ENCODE results near the gene TMEM186. TPM values are rescaled to one million over a fixed set of nuclear protein-coding genes. Genes with fewer than 3 reads are reported as not detected.

The TMEM186 gene
- total and polyA plus RNA-seq, 9 of the 15 experiments (the other 6 are each of a cell fraction or from before 2014, with no cell fraction given), result 10.1 to 33.4 (median 16.4) TPM

DNA sequence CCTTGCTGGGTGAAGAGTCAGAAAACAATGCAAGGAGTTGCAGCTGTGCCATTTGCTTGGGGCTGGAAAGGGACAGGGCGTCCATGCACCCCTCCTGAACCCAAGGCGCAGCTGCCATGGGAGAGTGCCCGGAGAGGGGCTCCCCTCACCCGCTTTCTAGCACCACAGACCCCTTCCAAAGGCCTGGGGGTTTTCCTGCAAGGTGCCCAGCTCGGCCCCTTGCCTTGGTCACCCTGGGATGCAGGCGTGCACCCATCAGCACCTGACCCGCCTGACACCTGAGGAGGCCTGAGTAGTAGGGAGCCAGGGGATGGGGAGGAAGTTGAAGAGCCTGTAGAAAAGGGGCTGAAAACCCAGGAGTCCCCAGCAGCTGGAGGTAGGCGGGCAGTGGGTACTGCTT, 30.3 kb downstream of the TMEM186 start:
- no peak overlapping the region for H3K4me2 ChIP-seq (ENCODE audit: insufficient read depth, low read length)
- no peaks in the 10 kb centered on the region for H3K9me3 ChIP-seq (replicated peaks; ENCODE audit: control insufficient read depth, insufficient read depth, low read depth, low read length)
- no peak for FAIRE-seq
- BruUV-seq (replicated peaks), result no TSS peak
- ChIA-PET CTCF (ENCODE audit: low intra/inter-chr PET ratio) (interaction anchor here (0.7 kb wide), 1 partner anchor 25 kb away, joined by 3 read pairs; no protein-coding TSS in a partner anchor), POLR2A (no interaction called here)
- TF ChIP-seq ZNF780A (CRISPR knock-in tag; IDR thresholded peaks at IDR 0.05) (no peak), U2AF1 (optimal IDR thresholded peaks at IDR 0.05; ENCODE audit: low read depth, low read length) (no peak), CHCHD3 (CRISPR knock-in tag; IDR thresholded peaks at IDR 0.05) (no peak), SP1 (CRISPR knock-in tag; IDR thresholded peaks at IDR 0.05) (no peak), POLR2G (IDR thresholded peaks at IDR 0.05; ENCODE audit: low read depth, low read length) (no peak), EWSR1 (IDR thresholded peaks at IDR 0.05; ENCODE audit: borderline replicate concordance, low read depth, partially characterized antibody) (no peak)
- TF ChIP-seq, protein P1, sequence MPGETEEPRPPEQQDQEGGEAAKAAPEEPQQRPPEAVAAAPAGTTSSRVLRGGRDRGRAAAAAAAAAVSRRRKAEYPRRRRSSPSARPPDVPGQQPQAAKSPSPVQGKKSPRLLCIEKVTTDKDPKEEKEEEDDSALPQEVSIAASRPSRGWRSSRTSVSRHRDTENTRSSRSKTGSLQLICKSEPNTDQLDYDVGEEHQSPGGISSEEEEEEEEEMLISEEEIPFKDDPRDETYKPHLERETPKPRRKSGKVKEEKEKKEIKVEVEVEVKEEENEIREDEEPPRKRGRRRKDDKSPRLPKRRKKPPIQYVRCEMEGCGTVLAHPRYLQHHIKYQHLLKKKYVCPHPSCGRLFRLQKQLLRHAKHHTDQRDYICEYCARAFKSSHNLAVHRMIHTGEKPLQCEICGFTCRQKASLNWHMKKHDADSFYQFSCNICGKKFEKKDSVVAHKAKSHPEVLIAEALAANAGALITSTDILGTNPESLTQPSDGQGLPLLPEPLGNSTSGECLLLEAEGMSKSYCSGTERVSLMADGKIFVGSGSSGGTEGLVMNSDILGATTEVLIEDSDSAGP (CRISPR knock-in tag; IDR thresholded peaks at IDR 0.05), result no peak
- in situ Hi-C loops (cut with MboI) (no loop called here), intact Hi-C loops (cut with micrococcal nuclease) (no loop called here)
- H3K79me2 ChIP-seq (ENCODE audit: control insufficient read depth, insufficient read depth, low read length), result no peaks in the 10 kb centered on the region
- peaks cover 6% of the 10 kb centered on the region for H4K20me1 ChIP-seq (replicated peaks; ENCODE audit: control insufficient read depth, insufficient read depth, low read length)
- no peaks in the 10 kb centered on the region for H3K9me1 ChIP-seq (ENCODE audit: control insufficient read depth, insufficient read depth, low read length)
- no peak for DNase-seq (ENCODE audit: extremely low read depth in 1 of 4, low spot score in 3 of 4)
- H3K4me3 ChIP-seq, result no peak overlapping the region
- no peak overlapping the region for H2AFZ ChIP-seq (ENCODE audit: low read depth, low read length)
- H3K27me3 ChIP-seq (ENCODE audit: control insufficient read depth in 2 of 2, insufficient read depth in 2 of 2, low read length in 2 of 2), result peaks cover 43 to 69% of the 10 kb centered on the region in 2 experiments
- no peak overlapping the region for H3K27ac ChIP-seq (ENCODE audit: extremely low read depth, low read depth, low read length)
- no peaks in the 10 kb centered on the region for H3K4me1 ChIP-seq (replicated peaks in 1 of 2; ENCODE audit: control insufficient read depth in 2 of 2, insufficient read depth in 2 of 2, low read length in 2 of 2)
- H3K9ac ChIP-seq (ENCODE audit: insufficient read depth in 1 of 2, low read depth in 2 of 2, low read length in 2 of 2), result no peak overlapping the region
- no peaks in the 10 kb centered on the region for H3K36me3 ChIP-seq (ENCODE audit: control insufficient read depth, insufficient read depth, low read length)
- WGBS (ENCODE audit: insufficient coverage, low coverage, missing lambda C conversion rate), result 0% methylated on average over 7 of the region's 8 CpGs
- no peak for ATAC-seq

Data from K562 (cell line).